ENCODE results near the gene MSRB3.

DNA sequence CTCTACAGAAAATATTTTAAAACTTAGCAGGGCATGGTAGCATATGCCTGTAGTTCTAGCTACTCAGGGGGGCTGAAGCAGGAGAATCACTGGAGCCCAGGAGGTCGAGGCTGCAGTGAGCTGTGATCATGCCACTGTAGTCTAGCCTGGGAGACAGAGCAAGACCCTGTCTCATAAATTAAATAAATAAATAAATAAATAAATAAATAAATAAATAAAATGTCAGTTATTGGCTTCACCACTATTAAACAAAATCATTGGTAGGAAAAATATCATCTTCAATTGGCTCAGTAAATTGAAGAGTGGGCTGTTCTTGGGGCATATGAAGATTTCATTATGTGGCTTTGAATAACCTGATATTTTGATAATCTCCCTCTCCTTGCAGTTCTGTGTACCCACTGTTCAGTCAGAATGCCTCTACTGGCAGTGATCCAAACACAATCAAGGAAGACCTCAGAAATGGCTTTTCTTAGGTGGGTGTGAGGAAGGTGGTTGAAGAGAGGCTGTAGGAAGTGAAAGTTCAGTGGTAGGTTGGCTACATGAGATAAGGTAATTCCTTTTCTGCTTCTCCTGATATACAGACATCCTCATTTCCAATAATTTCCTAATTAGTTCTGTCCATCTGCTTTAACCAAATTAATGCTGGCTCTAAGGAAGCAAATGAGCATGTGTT is 175.8 kb downstream of the MSRB3 start:
- TF ChIP-seq, protein P1, sequence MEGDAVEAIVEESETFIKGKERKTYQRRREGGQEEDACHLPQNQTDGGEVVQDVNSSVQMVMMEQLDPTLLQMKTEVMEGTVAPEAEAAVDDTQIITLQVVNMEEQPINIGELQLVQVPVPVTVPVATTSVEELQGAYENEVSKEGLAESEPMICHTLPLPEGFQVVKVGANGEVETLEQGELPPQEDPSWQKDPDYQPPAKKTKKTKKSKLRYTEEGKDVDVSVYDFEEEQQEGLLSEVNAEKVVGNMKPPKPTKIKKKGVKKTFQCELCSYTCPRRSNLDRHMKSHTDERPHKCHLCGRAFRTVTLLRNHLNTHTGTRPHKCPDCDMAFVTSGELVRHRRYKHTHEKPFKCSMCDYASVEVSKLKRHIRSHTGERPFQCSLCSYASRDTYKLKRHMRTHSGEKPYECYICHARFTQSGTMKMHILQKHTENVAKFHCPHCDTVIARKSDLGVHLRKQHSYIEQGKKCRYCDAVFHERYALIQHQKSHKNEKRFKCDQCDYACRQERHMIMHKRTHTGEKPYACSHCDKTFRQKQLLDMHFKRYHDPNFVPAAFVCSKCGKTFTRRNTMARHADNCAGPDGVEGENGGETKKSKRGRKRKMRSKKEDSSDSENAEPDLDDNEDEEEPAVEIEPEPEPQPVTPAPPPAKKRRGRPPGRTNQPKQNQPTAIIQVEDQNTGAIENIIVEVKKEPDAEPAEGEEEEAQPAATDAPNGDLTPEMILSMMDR (IDR thresholded peaks at IDR 0.05), result no peak
- no peak for TF ChIP-seq GABPA (IDR thresholded peaks at IDR 0.05; ENCODE audit: low read depth)
- TF ChIP-seq, protein P2, sequence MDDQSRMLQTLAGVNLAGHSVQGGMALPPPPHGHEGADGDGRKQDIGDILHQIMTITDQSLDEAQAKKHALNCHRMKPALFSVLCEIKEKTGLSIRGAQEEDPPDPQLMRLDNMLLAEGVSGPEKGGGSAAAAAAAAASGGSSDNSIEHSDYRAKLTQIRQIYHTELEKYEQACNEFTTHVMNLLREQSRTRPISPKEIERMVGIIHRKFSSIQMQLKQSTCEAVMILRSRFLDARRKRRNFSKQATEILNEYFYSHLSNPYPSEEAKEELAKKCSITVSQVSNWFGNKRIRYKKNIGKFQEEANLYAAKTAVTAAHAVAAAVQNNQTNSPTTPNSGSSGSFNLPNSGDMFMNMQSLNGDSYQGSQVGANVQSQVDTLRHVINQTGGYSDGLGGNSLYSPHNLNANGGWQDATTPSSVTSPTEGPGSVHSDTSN (IDR thresholded peaks at IDR 0.05), result no peak
- TF ChIP-seq POLR2AphosphoS5 (IDR thresholded peaks at IDR 0.05; ENCODE audit: low read depth, low read length), result no peak
- TF ChIP-seq, protein P3, sequence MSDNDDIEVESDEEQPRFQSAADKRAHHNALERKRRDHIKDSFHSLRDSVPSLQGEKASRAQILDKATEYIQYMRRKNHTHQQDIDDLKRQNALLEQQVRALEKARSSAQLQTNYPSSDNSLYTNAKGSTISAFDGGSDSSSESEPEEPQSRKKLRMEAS (IDR thresholded peaks at IDR 0.05; ENCODE audit: low read depth), result no peak
- TF ChIP-seq, protein P4, sequence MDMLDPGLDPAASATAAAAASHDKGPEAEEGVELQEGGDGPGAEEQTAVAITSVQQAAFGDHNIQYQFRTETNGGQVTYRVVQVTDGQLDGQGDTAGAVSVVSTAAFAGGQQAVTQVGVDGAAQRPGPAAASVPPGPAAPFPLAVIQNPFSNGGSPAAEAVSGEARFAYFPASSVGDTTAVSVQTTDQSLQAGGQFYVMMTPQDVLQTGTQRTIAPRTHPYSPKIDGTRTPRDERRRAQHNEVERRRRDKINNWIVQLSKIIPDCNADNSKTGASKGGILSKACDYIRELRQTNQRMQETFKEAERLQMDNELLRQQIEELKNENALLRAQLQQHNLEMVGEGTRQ (IDR thresholded peaks at IDR 0.05; ENCODE audit: borderline replicate concordance, low read depth, low read length), result no peak
- TF ChIP-seq EZH2phosphoT487 (IDR thresholded peaks at IDR 0.05; ENCODE audit: borderline replicate concordance, low read depth), result no peak
- TF ChIP-seq, protein P5, sequence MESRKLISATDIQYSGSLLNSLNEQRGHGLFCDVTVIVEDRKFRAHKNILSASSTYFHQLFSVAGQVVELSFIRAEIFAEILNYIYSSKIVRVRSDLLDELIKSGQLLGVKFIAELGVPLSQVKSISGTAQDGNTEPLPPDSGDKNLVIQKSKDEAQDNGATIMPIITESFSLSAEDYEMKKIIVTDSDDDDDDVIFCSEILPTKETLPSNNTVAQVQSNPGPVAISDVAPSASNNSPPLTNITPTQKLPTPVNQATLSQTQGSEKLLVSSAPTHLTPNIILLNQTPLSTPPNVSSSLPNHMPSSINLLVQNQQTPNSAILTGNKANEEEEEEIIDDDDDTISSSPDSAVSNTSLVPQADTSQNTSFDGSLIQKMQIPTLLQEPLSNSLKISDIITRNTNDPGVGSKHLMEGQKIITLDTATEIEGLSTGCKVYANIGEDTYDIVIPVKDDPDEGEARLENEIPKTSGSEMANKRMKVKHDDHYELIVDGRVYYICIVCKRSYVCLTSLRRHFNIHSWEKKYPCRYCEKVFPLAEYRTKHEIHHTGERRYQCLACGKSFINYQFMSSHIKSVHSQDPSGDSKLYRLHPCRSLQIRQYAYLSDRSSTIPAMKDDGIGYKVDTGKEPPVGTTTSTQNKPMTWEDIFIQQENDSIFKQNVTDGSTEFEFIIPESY (IDR thresholded peaks at IDR 0.05; ENCODE audit: borderline replicate concordance, low read depth), result no peak
